Stimulated activated CD8-positive, alpha-beta memory T cell treated with anti-CD3 and anti-CD28 coated beads, Interleukin-15, amount 100 ng/mL, for 24 hours (primary cell): ENCODE measurements around the gene FGFRL1.

ENCODE experiments used
- DNase-seq: peaks from one replicate; pipeline ENCODE4 v3.0.0-alpha.2; 2020; ENCODE audit warnings: low read depth

Gene FGFRL1

GRCh38 chr4:1011022-1011665, at the start of gene FGFRL1:
TSS of gene FGFRL1 (plus strand) at chr4:1011626. CDS start at chr4:1012486, 860 bp downstream.
- DNase-seq, result peak; percentile 90

GRCh38 chr4:962231-963208, 48.9 kb upstream of the FGFRL1 start:
- no peak for DNase-seq

- no peak for DNase-seq
Observed at GRCh38 chr4:963276-964225, 47.9 kb upstream of the FGFRL1 start.

- DNase-seq, result no peak
Observed at GRCh38 chr4:964346-965025, 46.9 kb upstream of the FGFRL1 start.

GRCh38 chr4:965048-965765, 46.2 kb upstream of the FGFRL1 start:
- DNase-seq, result no peak

GRCh38 chr4:965766-966134, 45.7 kb upstream of the FGFRL1 start:
- DNase-seq, result no peak

GRCh38 chr4:966266-967112, 44.9 kb upstream of the FGFRL1 start:
- no peak for DNase-seq

GRCh38 chr4:967113-968104, 44.0 kb upstream of the FGFRL1 start:
- no peak for DNase-seq

- DNase-seq, result no peak
Observed at GRCh38 chr4:968221-968620, 43.2 kb upstream of the FGFRL1 start.

- no peak for DNase-seq
Observed at GRCh38 chr4:968621-969394, 42.6 kb upstream of the FGFRL1 start.

GRCh38 chr4:970046-970745, 41.2 kb upstream of the FGFRL1 start:
- no peak for DNase-seq

- DNase-seq, result no peak
Observed at GRCh38 chr4:970854-971520, 40.4 kb upstream of the FGFRL1 start.

GRCh38 chr4:971666-972500, 39.5 kb upstream of the FGFRL1 start:
- no peak for DNase-seq

- DNase-seq, result peak; percentile 26
Observed at GRCh38 chr4:972651-973424, 38.6 kb upstream of the FGFRL1 start.
